ENCODE data around the gene VAPB. TPM values are rescaled to one million over a fixed set of nuclear protein-coding genes. Genes with fewer than 3 reads are reported as not detected.

Gene VAPB
- total RNA-seq, 4 donors from 2014 or later: 16.3 to 25.3 (median 21.0) TPM

- TF ChIP-seq CTCF (IDR thresholded peaks at IDR 0.05; ENCODE audit: low read depth): no peak
Observed at GRCh38 chr20:58352468-58352867, 36.6 kb upstream of the VAPB start.

- TF ChIP-seq CTCF (IDR thresholded peaks at IDR 0.05; ENCODE audit: low read depth): no peak
Observed at GRCh38 chr20:58359441-58359840, 29.6 kb upstream of the VAPB start.

GRCh38 chr20:58360936-58361335, 28.1 kb upstream of the VAPB start:
- no peak for TF ChIP-seq CTCF (IDR thresholded peaks at IDR 0.05; ENCODE audit: low read depth)

- no peak for TF ChIP-seq CTCF (IDR thresholded peaks at IDR 0.05; ENCODE audit: low read depth)
Observed at GRCh38 chr20:58361481-58362205, 27.4 kb upstream of the VAPB start.

- TF ChIP-seq CTCF (IDR thresholded peaks at IDR 0.05; ENCODE audit: low read depth): no peak
Observed at GRCh38 chr20:58362206-58362516, 26.9 kb upstream of the VAPB start.

- no peak for TF ChIP-seq CTCF (IDR thresholded peaks at IDR 0.05; ENCODE audit: low read depth)
Observed at GRCh38 chr20:58362970-58363369, 26.1 kb upstream of the VAPB start.

GRCh38 chr20:58366866-58367265, 22.2 kb upstream of the VAPB start:
- no peak for TF ChIP-seq CTCF (IDR thresholded peaks at IDR 0.05; ENCODE audit: low read depth)

Data from subcutaneous adipose tissue (tissue), 4 donors.